Right cardiac atrium (tissue), 5 donors: ENCODE results near the gene MEGF11. TPM values are rescaled to one million over a fixed set of nuclear protein-coding genes. Genes with fewer than 3 reads are reported as not detected.
"Not testable (repeated sequence)": the region's sequence is repeated elsewhere in the genome, so short reads cannot be mapped to it uniquely, and the experiment has no call there.

Experiments used
- ATAC-seq, 2 donors: fragments of 200-7000 bp; cut with Tn5 transposase; one replicate each; pipeline versions ENCODE4 v1.8.0 to v1.9.1; 2020; ENCODE audit warnings: moderate library complexity in 2 of 2, mild to moderate bottlenecking in 1 of 2
- DNase-seq, 3 donors: peaks; one replicate each; pipeline ENCODE4 v3.0.0-alpha.2; 2020
- H3K27ac ChIP-seq: one replicate; pipeline ENCODE4 v1.5.1; 2013; ENCODE audit warnings: mild to moderate bottlenecking, low read length, control low read depth, moderate library complexity
- H3K27me3 ChIP-seq: one replicate; pipeline ENCODE4 v1.6.1; 2013; ENCODE audit not compliant: control insufficient read depth, insufficient read depth
- H3K4me1 ChIP-seq: one replicate; pipeline ENCODE4 v1.6.1; 2013; ENCODE audit warnings: low read length; ENCODE audit not compliant: control insufficient read depth, insufficient read depth
- H3K4me3 ChIP-seq: one replicate; pipeline ENCODE4 v1.5.1; 2013; ENCODE audit warnings: low read length, control low read depth
- H3K9me3 ChIP-seq: one replicate; pipeline ENCODE4 v1.6.1; 2013; ENCODE audit warnings: low read length; ENCODE audit not compliant: control insufficient read depth
- WGBS: extraction: QIAGEN DNeasy Blood & Tissue Kit; methylation state at CpG from one replicate; pipeline ENCODE4 v1.1.7; 2013; 5-methylcytosine and 5-hydroxymethylcytosine counted together
- intact Hi-C, 4 donors: fragments of 100-400 bp; cut with DNase I; formaldehyde crosslinking; loops; one replicate each; pipeline versions ENCODE4 v1.11.0 to v1.14.0; 2022 to 2023
- polyA plus RNA-seq: library from polyadenylated mRNA; stranded (reverse); fragments of 200-250 nt; gene quantifications from one replicate; pipeline ENCODE4 v1.2.3, GENCODE V29; 2013
- total RNA-seq, 4 donors: library from RNA; stranded (reverse); fragmentation: NEBNext Ultra II Directional; extraction: Animal tissue kit (Norgen Biotek cat#: 25700); gene quantifications; one replicate each; pipeline ENCODE4 v1.2.1, GENCODE V29; 2021
- donor health status: healthy with polysubstance abuse.
- donor health status: DM: no; HTN: yes; CAD: no.
- donor health status: DM: no; HTN: no; CAD: no.
- donor health status: DM: no; HTN: yes; CAD: no; lungs with severe emphysema.
- donor health status: DM: yes; HTN: yes; CAD: no.

The MEGF11 gene
- total and polyA plus RNA-seq, 5 donors = 0.08 to 0.11 (median 0.11) TPM; not detected in 2

DNA sequence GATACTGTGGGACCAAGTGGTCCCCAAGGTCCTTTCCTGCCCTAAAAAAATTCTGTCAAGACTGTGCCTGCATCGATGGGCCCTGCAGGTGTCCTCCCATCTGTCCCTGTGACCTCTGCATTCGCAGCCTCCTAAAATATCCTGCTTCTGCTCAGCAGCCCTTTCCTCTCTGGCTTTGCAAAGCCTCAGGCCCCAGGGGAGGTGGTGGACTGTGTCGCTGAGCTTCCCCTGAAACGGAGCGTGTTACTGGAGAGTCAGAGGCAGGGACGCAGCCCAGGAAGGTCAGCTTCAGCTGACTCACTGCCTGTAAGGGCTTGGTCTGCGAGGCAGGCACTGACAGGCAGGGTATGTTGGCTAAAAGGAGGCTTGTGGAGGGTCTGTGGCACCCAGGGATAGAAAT, 274.2 kb downstream of the MEGF11 start:
- no peak for ATAC-seq
- Histone ChIP-seq H3K9me3 (no peaks in the 10 kb centered on the region), H3K27me3 (peaks cover 3% of the 10 kb centered on the region), H3K4me3 (no peak overlapping the region), H3K27ac (no peak overlapping the region), H3K4me1 (no peaks in the 10 kb centered on the region)
- 49% methylated on average over 7 of the region's 7 CpGs for WGBS
- intact Hi-C loops = no loop called here
- no peak for DNase-seq

DNA sequence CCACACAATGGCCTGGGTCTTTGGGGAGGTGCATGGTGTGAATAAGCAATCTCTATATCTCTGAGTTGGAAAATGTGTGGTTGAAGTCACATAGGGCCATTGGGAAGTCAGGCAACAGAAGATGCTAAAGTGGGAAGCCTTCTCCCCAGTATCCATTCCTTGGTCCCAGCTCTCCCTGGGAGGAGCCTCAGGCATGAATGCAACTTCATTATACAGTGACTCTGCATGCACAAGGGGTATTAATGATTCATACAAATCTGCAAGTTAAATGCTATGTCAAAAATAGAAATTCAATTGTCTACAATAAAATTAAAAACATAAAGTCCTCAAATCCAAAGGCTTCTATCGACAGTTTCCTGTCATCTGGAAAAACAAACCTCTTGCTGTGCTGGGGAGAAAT, 275.4 kb downstream of the MEGF11 start:
- Histone ChIP-seq H3K4me3 (no peak overlapping the region), H3K4me1 (no peaks in the 10 kb centered on the region), H3K27me3 (peaks cover 3% of the 10 kb centered on the region), H3K27ac (no peak overlapping the region), H3K9me3 (no peaks in the 10 kb centered on the region)
- intact Hi-C loops = no loop called here
- ATAC-seq (no peak), DNase-seq (no peak)
- whole genome bisulfite sequencing = 63% methylated on average over 1 of the region's 1 CpG

DNA sequence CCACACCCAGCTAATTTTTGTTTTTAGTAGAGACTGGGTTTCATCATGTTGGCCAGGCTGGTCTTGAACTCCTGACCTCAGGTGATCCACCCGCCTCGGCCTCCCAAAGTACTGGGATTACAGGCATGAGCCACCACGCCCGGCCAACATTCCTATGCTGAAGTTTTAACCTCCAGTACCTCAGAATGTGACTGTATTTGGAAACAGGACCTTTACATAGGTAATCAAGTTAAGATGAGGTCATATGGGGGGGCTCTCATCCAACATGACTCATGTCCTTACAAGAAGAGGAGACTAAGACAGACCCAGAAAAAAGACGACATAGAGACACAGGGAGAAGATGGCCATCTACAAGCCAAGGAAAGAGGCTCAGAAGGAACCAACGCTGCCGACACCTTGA, 277.4 kb downstream of the MEGF11 start:
- DNase-seq, intact Hi-C loops, H3K4me3 ChIP-seq, H3K27me3 ChIP-seq, H3K9me3 ChIP-seq, H3K4me1 ChIP-seq, ATAC-seq, H3K27ac ChIP-seq: not testable (repeated sequence)
- WGBS = 92% methylated on average over 7 of the region's 7 CpGs

DNA sequence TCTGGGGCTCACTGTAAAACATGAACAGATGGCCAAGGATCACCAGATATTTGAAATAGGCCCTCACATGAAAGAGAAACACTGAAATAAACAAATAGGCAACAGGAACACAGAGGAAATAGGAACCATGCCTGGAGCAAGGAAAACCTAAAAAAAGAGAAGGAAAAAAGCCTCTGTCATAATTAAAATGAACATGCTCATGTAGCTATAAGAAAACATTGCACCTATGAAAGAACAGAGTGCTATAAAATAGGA, 281.9 kb downstream of the MEGF11 start:
- DNase-seq (no peak), ATAC-seq (no peak)
- Histone ChIP-seq H3K27me3 (peaks cover 3% of the 10 kb centered on the region), H3K9me3 (no peaks in the 10 kb centered on the region), H3K27ac (no peak overlapping the region), H3K4me1 (no peaks in the 10 kb centered on the region), H3K4me3 (no peak overlapping the region)
- intact Hi-C loops = no loop called here

DNA sequence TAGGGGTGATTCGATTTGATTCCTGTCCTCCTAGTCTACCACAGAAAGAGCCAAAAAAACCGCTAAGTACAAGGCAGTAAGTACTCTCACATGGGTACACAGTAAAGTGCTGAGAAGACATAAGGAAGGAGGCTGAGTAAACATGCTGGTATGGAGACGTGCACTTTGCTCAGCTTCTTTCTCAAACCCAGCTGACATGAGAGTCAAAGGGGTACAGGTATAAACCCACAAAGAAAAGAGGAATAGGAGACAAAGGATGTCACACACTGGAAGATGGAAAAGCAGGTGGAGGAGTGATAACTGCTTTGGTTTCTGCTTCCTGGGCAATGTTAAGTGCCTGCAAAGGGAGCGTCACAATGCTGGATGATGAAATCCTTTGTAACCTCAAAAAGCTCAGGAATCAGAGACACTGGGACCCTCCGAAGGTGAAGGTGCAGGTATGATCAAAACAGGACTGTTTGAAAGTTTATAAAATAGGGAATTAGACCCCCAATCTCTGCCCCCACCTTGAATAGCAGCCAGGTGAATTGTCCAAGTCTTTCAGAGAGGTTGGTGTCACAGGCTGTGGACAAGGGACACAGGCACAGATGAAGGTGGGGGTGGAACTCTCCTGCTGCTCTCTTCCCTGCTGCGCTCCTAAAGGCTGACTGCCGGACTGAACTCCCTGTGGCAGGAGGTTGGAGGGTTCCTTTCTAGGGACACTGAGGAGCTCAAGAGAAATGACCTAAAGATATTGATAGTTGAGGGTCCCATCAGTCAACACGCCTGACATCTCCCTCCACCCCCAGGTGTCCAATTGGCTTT, 282.4 kb downstream of the MEGF11 start:
- Histone ChIP-seq H3K27me3 (peaks cover 3% of the 10 kb centered on the region), H3K9me3 (no peaks in the 10 kb centered on the region), H3K4me1 (no peaks in the 10 kb centered on the region), H3K4me3 (no peak overlapping the region), H3K27ac (no peak overlapping the region)
- ATAC-seq (no peak), DNase-seq (no peak)
- WGBS = 66% methylated on average over 8 of the region's 8 CpGs
- intact Hi-C loops = no loop called here

DNA sequence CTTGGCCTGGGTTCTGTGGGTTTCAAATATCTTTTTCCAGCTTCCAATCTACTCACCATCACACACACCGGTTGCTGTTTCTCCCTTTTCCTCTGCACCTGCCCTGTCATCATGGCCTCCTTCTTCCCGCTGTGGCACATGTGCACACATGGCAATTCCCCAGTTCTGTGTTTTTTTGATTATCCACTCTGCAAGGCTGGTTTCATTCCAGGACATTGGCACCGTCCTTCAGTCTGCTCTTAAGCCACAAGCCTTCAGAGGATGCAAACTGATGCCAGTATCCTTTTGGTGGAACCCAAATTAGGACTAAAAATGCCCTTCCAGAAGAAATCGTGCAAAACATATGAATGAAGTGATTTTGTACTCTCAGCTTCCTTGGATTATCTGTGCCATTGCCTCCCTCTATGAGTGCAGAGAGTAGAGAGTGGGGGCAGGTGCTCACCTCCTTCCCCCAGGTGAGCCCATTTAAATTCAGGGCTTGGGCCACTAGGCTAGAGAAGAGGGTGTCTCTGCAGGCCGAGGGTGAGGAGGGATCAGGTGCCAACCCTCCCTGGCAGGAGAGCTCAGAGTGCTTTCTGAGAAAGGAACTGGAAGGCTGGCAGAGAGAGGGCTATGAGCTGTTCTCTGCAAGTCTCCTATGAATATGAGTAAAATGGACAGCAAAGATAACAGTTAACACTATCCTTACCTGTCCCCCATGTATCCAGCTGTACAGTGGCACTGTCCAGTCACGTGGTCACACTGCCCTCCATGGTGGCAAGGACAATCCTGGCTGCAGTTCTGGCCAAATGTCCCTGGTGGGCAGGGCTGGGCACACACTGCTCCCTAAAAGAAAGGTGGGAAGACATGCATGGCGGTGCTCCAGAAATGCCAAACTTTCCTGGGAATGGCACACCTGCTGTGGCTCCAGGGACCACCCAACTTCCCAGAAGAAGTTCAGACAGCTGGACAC, 283.4 kb downstream of the MEGF11 start:
- no peak overlapping the region for H3K4me3 ChIP-seq
- intact Hi-C loops = no loop called here
- no peak for ATAC-seq
- no peak overlapping the region for H3K27ac ChIP-seq
- no peak for DNase-seq
- H3K9me3 ChIP-seq = no peaks in the 10 kb centered on the region
- H3K27me3 ChIP-seq = no peaks in the 10 kb centered on the region
- 68% methylated on average over 7 of the region's 7 CpGs for WGBS
- no peaks in the 10 kb centered on the region for H3K4me1 ChIP-seq

DNA sequence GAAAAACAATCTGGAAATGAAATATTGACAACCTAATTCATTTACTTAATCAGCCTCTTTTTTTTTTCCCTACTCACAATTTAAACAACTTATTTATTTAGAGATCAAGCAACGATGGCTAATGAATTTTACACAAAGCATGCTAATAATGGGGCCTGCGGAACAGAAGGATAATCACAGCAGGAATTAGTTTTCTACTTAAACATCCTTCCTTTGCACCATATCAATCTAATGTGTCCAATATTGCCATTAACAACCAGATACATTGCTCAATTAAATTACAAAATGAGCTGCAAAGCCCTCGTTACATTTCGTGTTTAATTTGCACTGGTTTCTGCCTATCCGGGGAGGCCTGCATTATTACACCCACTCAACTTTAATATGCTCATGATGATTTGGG, 285.0 kb downstream of the MEGF11 start:
- ATAC-seq = no peak
- H3K27me3 ChIP-seq = no peaks in the 10 kb centered on the region

DNA sequence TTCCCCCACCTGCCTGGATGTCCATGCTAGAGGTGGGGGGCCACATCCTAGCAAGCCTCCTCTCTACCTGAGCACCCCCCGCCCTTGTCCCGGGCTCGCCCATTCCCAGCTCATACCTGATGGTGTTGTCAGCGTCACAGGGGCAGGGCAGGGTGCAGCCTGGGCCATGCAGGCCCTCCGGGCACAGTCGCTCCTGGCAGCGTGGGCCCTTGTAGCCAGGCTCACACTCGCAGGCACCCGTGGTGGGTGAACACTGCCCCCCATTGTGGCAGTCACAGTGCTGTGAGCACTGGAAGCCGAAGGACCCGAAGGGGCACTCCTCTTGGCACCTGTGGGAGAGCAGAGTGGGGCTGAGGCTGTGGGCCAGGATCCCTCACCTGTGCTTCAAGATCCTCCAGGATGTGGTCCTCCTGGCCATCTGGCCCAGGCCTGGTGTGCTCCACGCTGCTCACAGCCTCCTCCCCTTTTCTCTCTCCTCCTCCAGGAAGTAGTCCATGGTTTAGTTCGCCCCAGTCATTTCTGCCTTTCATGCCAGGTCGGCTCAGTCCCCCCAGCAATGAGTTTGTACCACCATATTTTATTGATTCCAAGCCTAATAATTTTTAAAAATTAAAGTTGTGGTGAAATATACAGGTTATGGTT, 288.6 kb downstream of the MEGF11 start:
- ATAC-seq (peak in 1 of 2 donors; percentile 16), DNase-seq (no peak)
- no peaks in the 10 kb centered on the region for H3K27me3 ChIP-seq
- H3K9me3 ChIP-seq = no peaks in the 10 kb centered on the region
- WGBS = 88% methylated on average over 14 of the region's 14 CpGs
- intact Hi-C loops = no loop called here
- no peak overlapping the region for H3K27ac ChIP-seq
- no peaks in the 10 kb centered on the region for H3K4me1 ChIP-seq
- H3K4me3 ChIP-seq = no peak overlapping the region

More for the DNA sequence above, 285.0 kb downstream of the MEGF11 start:
- Histone ChIP-seq H3K4me3 (no peak overlapping the region), H3K9me3 (no peaks in the 10 kb centered on the region), H3K27ac (no peak overlapping the region), H3K4me1 (no peaks in the 10 kb centered on the region)
- 88% methylated on average over 5 of the region's 5 CpGs for WGBS
- intact Hi-C loops = no loop called here
- no peak for DNase-seq

DNA sequence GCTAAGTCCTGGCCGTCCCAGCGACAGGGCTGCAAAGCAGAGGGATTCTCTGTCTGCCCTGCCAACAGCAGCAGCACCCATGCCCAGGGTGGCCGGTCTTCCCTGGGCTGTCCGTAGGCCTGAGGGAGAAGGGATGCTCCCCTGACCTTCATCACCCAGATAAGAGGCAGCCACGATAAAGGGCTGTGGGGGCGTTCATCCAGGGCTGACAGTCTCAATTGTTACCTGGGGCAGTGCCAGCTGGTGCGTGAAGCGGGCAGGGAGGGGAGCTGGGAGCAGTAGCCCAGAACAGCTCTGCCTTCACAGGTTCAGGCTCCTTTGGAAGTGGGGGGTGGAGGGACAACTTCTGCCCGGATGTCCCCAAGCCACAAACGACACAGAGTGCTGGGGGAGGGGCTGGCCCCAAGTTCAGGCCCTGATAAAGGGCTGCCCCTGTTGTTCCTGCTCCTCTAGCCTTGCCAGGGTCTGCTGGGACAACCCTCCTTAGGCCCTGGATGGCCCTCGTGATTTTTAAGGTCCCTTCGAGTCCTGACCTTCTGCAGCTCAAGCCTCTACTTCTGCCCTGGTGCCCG, 289.6 kb downstream of the MEGF11 start:
- no peaks in the 10 kb centered on the region for H3K27me3 ChIP-seq
- H3K4me3 ChIP-seq = no peak overlapping the region
- no peak for ATAC-seq
- no peaks in the 10 kb centered on the region for H3K4me1 ChIP-seq
- intact Hi-C loops = no loop called here
- DNase-seq = no peak
- no peaks in the 10 kb centered on the region for H3K9me3 ChIP-seq
- WGBS = 41% methylated on average over 13 of the region's 13 CpGs
- H3K27ac ChIP-seq = no peak overlapping the region

DNA sequence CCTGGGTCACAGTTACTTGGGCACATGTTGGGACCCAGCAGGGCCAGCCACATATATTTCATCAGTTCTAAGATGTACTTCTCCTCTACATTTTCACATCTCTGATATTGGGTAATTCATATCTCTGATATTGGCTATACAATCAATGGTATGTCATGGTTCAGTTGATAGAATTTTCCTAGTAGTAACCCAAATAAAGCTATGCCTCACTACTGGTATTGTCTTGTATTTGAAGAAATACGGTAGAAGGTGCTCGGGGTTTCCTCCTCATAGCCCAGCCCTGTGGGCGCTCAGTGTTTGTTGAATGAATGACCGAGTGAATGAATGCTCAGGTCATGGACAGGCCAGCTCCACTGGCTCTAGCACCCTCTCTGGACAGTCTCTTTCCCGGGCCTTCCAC, 290.2 kb downstream of the MEGF11 start:
- Histone ChIP-seq H3K4me3 (no peak overlapping the region), H3K27ac (no peak overlapping the region), H3K27me3 (no peaks in the 10 kb centered on the region), H3K4me1 (no peaks in the 10 kb centered on the region), H3K9me3 (no peaks in the 10 kb centered on the region)
- no peak for ATAC-seq
- no peak for DNase-seq
- 52% methylated on average over 5 of the region's 5 CpGs for WGBS
- intact Hi-C loops = no loop called here

DNA sequence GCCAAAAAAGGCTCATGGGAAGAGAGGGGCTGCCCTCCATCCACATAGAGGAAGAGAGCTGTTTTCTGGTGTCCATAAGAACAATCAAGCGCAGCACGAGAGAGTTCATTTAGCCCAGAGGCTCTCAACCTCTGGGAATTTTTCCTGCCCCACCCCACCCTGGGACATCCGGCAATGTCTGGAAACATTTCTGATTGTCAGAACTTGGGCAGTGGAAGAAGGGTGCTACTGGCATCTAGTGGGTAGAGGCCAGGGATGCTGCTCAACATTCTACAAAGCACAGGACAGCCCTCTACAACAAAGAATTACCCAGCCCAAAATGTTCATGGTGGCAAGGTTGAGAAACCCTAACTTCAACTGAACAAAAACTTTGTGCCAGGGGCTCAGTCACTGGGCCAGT, 291.4 kb downstream of the MEGF11 start:
- H3K27me3 ChIP-seq = no peaks in the 10 kb centered on the region
- DNase-seq (peak in 1 of 3 donors; percentile 24), ATAC-seq (peak in 1 of 2 donors; percentile 87)

More for the DNA sequence above, 291.4 kb downstream of the MEGF11 start:
- H3K27ac ChIP-seq = no peak overlapping the region
- no peak overlapping the region for H3K4me3 ChIP-seq
- no peaks in the 10 kb centered on the region for H3K9me3 ChIP-seq
- intact Hi-C loops = no loop called here
- 54% methylated on average over 3 of the region's 3 CpGs for WGBS
- no peaks in the 10 kb centered on the region for H3K4me1 ChIP-seq
